Inflammatory macrophage treated with lipopolysaccharide for 1 hour (primary cell): ENCODE results near the gene DMRT2.

ENCODE experiments used
- DNase-seq, 2 donors: peaks; one replicate each; pipeline ENCODE4 v3.0.0-alpha.2; 2020 to 2022

DMRT2 gene

DNA sequence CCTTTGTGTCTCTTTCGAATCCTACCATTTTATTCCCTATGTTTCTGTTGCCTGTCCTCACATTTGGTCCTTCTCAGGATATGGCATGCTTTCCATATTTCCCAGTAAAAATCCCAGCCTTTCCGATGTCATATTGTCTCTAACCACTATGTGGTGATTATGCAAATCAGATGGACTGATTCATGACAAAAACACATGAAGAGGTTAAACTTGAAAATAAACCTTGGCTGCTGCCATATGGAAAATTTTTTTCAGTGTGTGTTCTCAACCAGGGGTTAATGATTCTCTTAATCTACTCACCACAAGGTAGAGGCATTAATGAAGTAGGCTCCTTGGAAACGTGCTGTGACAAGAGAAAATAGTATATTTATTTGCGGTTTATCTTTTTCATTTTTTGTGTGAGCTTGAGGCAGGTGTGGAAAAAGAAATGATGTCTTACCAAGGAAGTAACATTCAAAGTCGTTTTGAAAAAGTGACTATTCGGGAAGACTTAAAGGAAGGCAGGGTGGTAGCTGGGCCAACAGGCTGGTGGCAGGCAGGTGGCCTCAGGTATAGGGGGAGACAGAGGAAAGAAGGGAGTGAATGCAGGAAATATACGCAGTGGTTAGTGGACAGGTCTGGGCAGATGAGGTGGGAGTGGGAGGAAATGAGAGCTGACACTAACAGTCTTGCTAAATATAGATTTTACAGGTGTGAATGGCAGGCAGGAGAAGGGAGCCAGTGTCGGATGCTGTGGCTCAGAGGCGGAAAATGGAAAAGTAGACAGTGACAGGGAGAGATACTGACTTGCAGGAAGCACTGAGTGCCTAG, 46.2 kb downstream of the DMRT2 start:
- DNase-seq, result no peak

DNA sequence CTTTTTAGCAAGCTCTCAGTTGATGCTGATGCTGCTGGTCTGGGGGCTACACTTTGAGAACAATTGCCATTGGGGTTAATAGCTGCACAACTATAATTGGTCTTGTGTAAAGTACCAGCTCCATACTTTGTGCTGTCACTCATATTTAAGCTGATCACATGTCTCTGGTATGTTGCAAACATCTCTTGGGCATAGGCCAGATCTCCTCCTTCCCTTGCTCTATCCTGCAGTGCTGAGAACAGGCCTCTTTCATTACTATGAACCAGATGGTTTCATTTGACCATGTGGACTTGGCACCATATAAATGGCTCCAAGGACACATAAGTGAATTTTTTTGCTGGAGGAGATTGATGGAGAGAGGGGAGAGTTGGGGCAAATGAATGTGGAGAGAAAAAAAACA, 48.4 kb downstream of the DMRT2 start:
- no peak for DNase-seq

- DNase-seq, result no peak
Observed at GRCh38 chr9:1100201-1100600, 50.0 kb downstream of the DMRT2 start.

DNA sequence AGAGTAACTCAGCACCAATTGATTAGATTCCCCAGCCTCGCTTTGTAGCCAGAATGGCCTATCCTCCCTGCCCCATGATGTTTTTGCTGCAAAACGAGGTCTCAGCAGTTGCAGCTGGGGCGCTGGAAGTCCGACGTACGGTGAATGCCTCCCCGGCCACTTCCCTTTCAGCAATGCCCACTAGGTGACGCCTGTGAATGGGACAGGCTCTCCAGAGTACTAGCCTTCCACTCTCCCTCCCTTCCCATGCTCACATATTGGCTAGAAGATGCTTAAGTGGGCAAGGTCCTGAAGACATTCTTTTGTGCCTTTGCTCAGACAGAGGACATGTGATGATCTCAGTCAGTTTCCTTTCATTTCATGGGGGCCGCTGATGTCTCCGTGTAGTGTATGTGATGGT, 50.8 kb downstream of the DMRT2 start:
- DNase-seq, result no peak

DNA sequence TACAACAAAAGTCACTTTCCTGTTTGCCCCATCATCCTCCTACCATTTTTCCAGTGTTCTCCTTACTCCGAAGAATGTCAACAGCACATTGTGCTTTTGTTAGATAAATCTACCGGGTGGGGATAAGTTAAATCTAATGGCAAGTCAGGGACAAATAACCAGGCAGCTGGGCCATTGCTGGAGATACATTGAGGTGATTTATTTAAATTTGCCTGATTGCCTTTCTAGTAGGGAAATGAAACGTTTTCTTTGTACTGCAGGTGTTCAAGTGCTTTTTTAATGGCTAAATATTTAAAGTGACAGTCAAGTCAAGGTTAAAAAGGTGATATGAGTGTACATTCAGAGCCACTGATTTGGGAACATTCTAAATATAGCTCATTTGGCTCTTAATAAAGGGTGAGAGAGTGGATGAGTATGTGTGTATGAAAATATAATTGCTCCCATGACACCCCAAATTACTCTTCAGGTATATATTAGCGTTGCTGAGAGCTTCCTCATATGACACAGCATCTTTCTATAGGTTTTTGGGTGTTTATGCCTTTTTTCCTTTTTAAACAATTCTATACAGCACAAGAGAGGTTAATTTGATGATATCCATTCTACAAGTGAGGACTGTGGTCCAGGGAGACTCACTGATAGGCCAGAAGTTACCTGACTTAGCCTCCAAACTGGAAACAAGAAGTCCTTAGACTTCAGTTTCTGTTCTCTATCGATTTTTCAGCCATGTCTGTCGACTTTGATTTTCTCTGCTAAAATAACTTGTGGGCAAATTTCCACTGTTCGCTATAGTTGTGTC, 51.9 kb downstream of the DMRT2 start:
- no peak for DNase-seq

DNA sequence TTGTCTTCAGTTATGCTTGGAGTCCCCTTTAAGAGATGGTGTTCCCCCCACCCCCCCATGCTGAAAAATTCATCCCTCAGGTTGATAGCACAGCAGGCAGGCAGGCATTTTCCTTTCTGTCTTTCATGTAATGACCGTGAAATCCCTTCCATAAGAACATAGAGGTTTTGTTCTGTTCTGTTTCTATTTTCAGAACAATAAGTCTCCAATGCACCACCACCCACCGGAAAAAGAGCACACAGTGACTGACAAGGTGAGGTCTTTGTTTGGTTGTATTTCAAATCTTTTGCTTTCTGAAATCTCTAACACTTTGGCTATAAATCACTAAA, 52.4 kb downstream of the DMRT2 start:
- DNase-seq, result no peak
